GM19324 (cell line): ENCODE data around the gene ZNF497.
"Not testable (repeated sequence)": the region's sequence is repeated elsewhere in the genome, so short reads cannot be mapped to it uniquely, and the experiment has no call there.

Experiments
- ATAC-seq: cut with Tn5 transposase; IDR thresholded peaks from one replicate; pipeline ENCODE4 v1.9.1; 2021; ENCODE audit warnings: mild to moderate bottlenecking, moderate library complexity; ENCODE audit not compliant: unreplicated experiment, low FRiP score

The ZNF497 gene

DNA sequence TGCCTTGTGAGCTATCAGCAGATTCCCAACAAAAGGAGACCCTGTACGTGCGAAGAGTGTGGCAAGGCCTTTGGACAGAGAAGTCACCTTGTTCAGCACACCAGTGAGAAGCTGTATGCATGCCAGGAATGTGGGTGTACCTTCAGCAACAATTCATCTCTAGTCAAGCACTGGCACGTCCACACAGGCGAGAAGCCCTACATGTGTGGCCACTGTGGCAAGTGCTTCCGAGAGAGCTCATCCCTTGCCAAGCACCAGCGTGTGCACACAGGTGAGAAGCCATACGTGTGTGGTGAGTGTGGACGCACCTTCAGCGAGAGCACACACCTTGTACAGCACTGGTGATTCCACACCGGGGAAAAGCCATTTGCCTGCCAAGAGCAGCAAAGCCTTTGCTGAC, 43.3 kb downstream of the ZNF497 start:
- ATAC-seq, result no peak

DNA sequence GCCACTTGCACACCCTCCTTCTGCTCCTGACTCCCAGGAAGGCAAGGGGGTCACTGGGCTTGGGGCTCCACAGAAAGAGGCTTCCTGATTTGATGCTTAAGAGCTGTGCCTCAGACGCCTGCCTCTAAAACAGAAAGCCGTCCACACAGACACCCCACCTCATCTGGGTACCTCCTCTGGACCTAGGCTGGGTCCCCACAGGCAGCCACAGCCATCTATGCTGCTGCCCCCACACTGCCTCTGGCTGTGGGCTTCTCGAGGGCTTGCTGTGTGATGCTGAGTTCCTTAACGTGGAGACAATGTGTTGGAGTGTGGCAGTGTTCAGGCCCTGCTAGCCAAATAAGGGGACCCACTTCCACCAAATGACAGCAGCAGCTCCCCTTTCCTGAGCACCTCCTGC, 44.3 kb downstream of the ZNF497 start:
- no peak for ATAC-seq

DNA sequence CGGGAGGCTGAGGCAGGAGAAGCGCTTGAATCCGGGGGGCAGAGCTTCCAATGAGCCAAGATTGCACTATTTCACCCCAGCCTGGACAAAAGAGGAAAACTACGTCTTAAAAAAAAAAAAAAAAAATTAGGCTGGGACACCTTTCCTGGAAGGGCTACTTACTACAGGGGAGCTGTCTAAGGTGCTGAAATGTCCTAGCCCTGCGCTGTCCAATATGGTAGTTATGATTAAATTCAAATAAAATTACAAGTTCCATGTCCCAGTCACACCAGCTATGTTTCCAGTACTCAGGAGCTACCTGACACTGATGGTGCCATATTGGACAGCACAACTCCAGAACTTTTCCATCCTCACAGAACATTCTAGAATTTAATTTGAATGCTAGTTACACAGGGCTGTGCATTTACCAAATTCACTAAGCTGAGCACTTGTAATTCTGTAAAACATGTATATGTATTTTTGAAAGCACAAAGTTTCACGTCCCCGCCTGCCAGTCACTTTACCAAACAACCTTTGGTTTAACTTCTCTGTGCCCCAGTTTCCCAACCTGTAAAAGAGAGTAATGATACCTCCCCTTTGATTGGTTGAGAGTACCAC, 45.0 kb downstream of the ZNF497 start:
- no peak for ATAC-seq

DNA sequence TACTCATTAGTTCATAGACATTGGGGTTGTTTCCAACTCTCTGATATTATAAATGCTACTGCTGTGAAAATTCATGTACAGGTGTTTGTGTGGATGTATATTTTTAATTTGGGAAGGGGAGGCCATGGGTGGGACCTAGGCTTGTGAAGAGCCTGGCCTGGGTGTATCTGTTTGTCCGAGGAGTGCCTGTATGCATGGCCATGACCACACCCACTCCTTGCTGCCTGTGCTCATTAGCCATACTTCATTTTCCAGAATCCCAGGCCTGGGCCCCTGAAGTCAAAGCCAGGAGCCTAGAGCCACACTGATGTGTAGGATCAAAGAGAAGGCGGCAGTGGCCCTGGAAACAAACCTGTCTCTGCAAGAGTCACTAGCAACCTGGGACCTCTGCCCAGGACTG, 47.0 kb downstream of the ZNF497 start:
- no peak for ATAC-seq

DNA sequence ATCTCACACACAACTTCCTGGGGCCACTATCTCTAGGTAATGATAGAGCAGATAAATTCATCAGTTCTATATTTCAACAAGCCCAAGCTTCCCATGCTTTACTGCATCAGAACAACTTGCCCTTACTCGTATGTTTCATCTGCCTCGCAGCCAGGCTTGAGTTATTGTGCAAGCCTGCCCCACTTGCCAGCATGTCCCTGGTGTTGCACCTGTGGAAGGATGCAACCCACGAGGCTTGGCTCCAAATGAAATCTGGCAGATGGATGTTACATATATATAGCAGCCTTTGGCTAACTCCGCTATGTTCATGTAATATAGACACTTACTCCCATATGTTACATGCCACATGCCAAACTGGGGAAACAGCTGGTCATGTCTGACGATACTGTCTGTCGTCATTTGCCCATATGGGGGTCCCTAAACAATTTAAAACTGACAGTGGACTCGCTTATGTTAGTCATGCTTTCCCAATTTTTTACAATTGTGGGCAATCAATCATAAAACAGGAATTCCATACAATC, 51.1 kb downstream of the ZNF497 start:
- no peak for ATAC-seq

DNA sequence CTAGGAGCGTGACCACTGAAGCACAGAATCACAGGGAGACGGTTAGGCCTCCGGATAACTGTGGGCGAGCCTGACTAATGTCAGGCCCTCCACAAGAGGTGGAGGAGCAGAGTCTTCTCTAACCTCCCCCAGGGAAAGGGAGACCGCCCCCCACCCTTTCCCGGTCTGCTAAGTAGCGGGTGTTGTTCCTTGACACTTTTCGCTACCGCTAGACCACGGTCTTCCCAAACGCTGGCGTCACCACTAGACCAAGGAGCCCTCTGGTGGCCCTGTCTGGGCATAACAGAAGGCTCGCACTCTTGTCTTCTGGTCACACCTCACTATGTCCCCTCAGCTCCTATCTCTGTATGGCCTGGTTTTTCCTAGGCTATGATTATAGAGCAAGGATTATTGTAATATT, 51.9 kb downstream of the ZNF497 start:
- not testable (repeated sequence) for ATAC-seq

DNA sequence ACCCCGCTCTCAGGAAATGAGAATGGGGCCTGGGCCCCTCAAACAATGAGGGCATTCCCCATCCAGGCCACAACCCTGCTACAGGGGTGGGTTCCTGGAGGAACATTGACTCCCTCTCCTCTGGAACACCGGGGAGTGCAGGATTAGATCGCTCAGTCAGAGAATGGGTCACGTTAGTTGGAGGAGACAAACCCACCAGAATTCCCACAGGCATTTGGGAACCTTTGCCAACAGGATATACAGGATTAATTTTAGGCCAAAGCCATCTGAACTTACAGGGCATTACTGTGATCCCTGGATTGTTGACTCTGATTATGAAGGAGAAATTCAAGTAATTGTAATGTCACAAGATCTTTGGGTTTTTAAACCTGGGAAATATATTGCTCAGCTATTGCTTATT, 54.8 kb downstream of the ZNF497 start:
- no peak for ATAC-seq

DNA sequence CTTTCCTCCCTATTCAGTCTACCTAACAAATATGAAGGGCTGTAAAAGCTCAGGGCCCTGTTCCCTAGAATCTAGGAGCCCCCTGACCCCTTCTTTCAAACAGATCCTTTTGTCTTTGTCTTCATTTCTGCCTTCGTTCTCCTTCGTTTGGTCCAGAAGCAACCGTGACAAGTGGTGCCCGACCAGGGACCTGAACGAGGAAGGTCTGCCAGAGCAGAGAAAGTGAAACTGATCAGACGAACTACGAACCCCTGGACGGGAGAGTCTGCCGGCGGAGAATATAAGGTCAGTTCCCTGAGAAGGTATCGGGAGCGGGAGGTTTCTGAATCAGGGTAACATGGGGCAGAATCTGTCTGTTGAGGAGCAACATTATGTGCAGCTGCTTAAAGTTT, 56.6 kb downstream of the ZNF497 start:
- ATAC-seq, result no peak

DNA sequence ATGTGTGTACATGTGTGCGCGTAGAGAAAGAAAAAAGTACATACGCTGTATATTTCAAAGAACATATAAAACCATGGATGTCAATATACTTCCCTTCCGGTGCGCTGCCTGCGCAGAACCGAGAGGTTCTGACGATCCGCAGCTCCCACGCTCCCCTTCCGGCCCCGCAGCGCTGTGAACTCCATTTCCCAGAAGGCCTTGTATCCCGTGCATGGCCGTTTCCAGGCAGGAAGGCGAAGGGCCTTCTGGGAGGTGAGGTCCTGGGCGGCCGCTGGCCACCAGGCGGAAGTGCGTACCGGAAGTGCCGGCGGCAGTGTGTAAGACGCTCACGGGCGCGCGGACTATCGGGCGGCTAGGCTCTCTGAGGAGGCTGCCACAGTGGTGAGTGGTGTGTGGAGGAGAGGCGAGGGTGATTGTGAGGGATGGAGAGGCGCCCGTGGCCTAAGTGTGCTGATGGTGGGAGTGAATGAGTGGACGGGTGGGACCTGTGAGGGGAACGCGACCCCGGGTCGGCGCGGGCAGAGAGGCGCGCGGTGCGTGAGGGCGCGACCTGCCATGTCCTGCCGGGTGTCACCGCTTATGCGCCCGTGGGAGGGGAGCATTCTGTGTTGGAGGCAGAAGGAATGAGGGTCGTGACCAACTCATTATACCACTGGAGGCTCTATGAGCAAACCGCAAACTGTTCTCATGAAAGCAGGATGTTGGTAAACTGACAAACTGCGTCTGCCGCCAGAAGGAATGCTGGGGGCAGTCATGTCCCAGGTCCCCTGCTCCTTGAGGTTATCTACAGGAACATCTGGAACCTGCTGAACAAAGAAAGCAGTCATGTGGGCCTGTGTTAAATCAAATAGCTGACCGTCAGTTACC, 57.3 kb downstream of the ZNF497 start, which contains the start of gene ERVK3-1:
ERVK3-1 (plus strand) TSS at position 313 of the 867 bp plus-strand sequence. CDS start 6,792 bp downstream, outside the sequence.
- peak; percentile 96 for ATAC-seq

DNA sequence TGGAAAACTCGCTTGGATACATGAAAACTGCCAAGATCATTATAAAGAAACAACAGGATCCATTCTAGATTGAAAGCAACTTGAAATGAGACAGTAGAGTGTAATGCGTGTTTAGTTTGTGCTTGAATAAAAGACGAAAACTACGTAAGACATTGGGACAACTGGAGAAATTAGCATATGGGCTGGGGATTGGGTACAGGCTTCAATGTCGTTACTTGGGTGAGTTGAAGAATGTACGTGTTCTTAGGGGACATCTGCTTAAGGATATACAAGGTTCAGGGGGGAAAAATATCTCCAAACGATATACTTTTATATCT, 57.8 kb downstream of the ZNF497 start:
- ATAC-seq, result no peak
